ENCODE results near the gene CTDSPL2. TPM values are rescaled to one million over a fixed set of nuclear protein-coding genes. Genes with fewer than 3 reads are reported as not detected.

CTDSPL2 gene
- total RNA-seq, 1 donor from 2014 or later, result 74.7 TPM

GRCh38 chr15:44565387-44566154 is 138.1 kb downstream of the CTDSPL2 start:
- peaks cover 56% of the 10 kb centered on the region for H3K36me3 Mint-ChIP-seq
- H3K27ac Mint-ChIP-seq, result no peak overlapping the region
- H3K27me3 Mint-ChIP-seq (ENCODE audit: low read depth), result no peaks in the 10 kb centered on the region
- peaks cover 25% of the 10 kb centered on the region for H3K9me3 Mint-ChIP-seq
- H3K4me3 Mint-ChIP-seq, result no peak overlapping the region
- DNase-seq (ENCODE audit: low spot score in 2 of 2, unreplicated experiment in 2 of 2), result no peak
- no peak for TF ChIP-seq CTCF (IDR thresholded peaks at IDR 0.05; ENCODE audit: unreplicated experiment)
- no peaks in the 10 kb centered on the region for H3K4me1 Mint-ChIP-seq

- no peaks in the 10 kb centered on the region for H3K27me3 Mint-ChIP-seq (ENCODE audit: low read depth)
- H3K36me3 Mint-ChIP-seq, result peaks cover 54% of the 10 kb centered on the region
- no peak for TF ChIP-seq CTCF (IDR thresholded peaks at IDR 0.05; ENCODE audit: unreplicated experiment)
- DNase-seq (ENCODE audit: low spot score in 2 of 2, unreplicated experiment in 2 of 2), result no peak
- H3K27ac Mint-ChIP-seq, result no peak overlapping the region
- peaks cover 25% of the 10 kb centered on the region for H3K9me3 Mint-ChIP-seq
- no peaks in the 10 kb centered on the region for H3K4me1 Mint-ChIP-seq
- no peak overlapping the region for H3K4me3 Mint-ChIP-seq
Observed at GRCh38 chr15:44566155-44566540, 138.7 kb downstream of the CTDSPL2 start.

GRCh38 chr15:44568338-44568737 is 140.9 kb downstream of the CTDSPL2 start:
- Mint-ChIP-seq H3K36me3 (peaks cover 56% of the 10 kb centered on the region), H3K4me3 (no peak overlapping the region), H3K4me1 (no peaks in the 10 kb centered on the region)

GRCh38 chr15:44569316-44569715 is 141.9 kb downstream of the CTDSPL2 start:
- peaks cover 47% of the 10 kb centered on the region for H3K36me3 Mint-ChIP-seq
- H3K4me3 Mint-ChIP-seq, result no peak overlapping the region
- no peaks in the 10 kb centered on the region for H3K27me3 Mint-ChIP-seq (ENCODE audit: low read depth)
- no peak for DNase-seq (ENCODE audit: low spot score in 2 of 2, unreplicated experiment in 2 of 2)
- H3K9me3 Mint-ChIP-seq, result peaks cover 23% of the 10 kb centered on the region
- no peak overlapping the region for H3K27ac Mint-ChIP-seq
- no peaks in the 10 kb centered on the region for H3K4me1 Mint-ChIP-seq
- no peak for TF ChIP-seq CTCF (IDR thresholded peaks at IDR 0.05; ENCODE audit: unreplicated experiment)

More at GRCh38 chr15:44568338-44568737, 140.9 kb downstream of the CTDSPL2 start:
- Mint-ChIP-seq H3K27me3 (ENCODE audit: low read depth) (no peaks in the 10 kb centered on the region), H3K9me3 (peaks cover 25% of the 10 kb centered on the region), H3K27ac (no peak overlapping the region)
- TF ChIP-seq CTCF (IDR thresholded peaks at IDR 0.05; ENCODE audit: unreplicated experiment), result no peak
- no peak for DNase-seq (ENCODE audit: low spot score in 2 of 2, unreplicated experiment in 2 of 2)

GRCh38 chr15:44570361-44570760 is 142.9 kb downstream of the CTDSPL2 start:
- DNase-seq (ENCODE audit: low spot score in 2 of 2, unreplicated experiment in 2 of 2), result no peak
- H3K4me1 Mint-ChIP-seq, result no peaks in the 10 kb centered on the region
- peaks cover 12% of the 10 kb centered on the region for H3K9me3 Mint-ChIP-seq
- no peak overlapping the region for H3K4me3 Mint-ChIP-seq
- no peak for TF ChIP-seq CTCF (IDR thresholded peaks at IDR 0.05; ENCODE audit: unreplicated experiment)
- H3K27ac Mint-ChIP-seq, result no peak overlapping the region
- H3K27me3 Mint-ChIP-seq (ENCODE audit: low read depth), result no peaks in the 10 kb centered on the region
- peaks cover 45% of the 10 kb centered on the region for H3K36me3 Mint-ChIP-seq

All from mesothelial cell of epicardium (in vitro differentiated cells).